ENCODE results near the gene NUP98. TPM values are rescaled to one million over a fixed set of nuclear protein-coding genes. Genes with fewer than 3 reads are reported as not detected.

NUP98 gene
- total and polyA plus RNA-seq, 2 of the 13 experiments (the other 11 are each of a cell fraction or from before 2014, with no cell fraction given) = 76.6 to 85.3 TPM

DNA sequence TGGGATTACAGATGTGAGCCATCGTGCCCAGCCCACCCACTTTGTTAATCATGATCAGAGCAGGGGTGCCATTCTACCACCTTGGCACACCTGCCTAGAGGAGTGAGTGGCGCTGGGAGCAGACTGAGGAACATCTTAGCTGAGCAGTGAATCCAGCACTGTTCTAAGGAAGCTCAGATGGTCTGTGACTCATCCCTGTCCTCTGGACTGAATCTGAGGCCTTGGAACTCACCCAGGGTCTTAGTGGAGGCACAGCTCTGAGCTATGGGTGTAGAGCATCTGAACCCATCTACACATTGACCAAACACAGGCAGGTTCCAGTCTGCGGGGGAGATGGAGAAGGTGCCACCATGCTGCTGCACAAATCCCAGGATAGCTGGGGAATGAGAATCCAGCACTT, 25.9 kb upstream of the NUP98 start (continued):
- TF ChIP-seq, protein P1, sequence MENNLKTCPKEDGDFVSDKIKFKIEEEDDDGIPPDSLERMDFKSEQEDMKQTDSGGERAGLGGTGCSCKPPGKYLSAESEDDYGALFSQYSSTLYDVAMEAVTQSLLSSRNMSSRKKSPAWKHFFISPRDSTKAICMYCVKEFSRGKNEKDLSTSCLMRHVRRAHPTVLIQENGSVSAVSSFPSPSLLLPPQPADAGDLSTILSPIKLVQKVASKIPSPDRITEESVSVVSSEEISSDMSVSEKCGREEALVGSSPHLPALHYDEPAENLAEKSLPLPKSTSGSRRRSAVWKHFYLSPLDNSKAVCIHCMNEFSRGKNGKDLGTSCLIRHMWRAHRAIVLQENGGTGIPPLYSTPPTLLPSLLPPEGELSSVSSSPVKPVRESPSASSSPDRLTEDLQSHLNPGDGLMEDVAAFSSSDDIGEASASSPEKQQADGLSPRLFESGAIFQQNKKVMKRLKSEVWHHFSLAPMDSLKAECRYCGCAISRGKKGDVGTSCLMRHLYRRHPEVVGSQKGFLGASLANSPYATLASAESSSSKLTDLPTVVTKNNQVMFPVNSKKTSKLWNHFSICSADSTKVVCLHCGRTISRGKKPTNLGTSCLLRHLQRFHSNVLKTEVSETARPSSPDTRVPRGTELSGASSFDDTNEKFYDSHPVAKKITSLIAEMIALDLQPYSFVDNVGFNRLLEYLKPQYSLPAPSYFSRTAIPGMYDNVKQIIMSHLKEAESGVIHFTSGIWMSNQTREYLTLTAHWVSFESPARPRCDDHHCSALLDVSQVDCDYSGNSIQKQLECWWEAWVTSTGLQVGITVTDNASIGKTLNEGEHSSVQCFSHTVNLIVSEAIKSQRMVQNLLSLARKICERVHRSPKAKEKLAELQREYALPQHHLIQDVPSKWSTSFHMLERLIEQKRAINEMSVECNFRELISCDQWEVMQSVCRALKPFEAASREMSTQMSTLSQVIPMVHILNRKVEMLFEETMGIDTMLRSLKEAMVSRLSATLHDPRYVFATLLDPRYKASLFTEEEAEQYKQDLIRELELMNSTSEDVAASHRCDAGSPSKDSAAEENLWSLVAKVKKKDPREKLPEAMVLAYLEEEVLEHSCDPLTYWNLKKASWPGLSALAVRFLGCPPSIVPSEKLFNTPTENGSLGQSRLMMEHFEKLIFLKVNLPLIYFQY (CRISPR knock-in tag; IDR thresholded peaks at IDR 0.05; ENCODE audit: borderline replicate concordance) = no peak
- TF ChIP-seq CHD4 (IDR thresholded peaks at IDR 0.05; ENCODE audit: borderline replicate concordance, low read length) = no peak
- TF ChIP-seq, protein P2, sequence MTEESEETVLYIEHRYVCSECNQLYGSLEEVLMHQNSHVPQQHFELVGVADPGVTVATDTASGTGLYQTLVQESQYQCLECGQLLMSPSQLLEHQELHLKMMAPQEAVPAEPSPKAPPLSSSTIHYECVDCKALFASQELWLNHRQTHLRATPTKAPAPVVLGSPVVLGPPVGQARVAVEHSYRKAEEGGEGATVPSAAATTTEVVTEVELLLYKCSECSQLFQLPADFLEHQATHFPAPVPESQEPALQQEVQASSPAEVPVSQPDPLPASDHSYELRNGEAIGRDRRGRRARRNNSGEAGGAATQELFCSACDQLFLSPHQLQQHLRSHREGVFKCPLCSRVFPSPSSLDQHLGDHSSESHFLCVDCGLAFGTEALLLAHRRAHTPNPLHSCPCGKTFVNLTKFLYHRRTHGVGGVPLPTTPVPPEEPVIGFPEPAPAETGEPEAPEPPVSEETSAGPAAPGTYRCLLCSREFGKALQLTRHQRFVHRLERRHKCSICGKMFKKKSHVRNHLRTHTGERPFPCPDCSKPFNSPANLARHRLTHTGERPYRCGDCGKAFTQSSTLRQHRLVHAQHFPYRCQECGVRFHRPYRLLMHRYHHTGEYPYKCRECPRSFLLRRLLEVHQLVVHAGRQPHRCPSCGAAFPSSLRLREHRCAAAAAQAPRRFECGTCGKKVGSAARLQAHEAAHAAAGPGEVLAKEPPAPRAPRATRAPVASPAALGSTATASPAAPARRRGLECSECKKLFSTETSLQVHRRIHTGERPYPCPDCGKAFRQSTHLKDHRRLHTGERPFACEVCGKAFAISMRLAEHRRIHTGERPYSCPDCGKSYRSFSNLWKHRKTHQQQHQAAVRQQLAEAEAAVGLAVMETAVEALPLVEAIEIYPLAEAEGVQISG (CRISPR knock-in tag; IDR thresholded peaks at IDR 0.05) = no peak
- no peak for TF ChIP-seq REL (CRISPR knock-in tag; conservative IDR thresholded peaks at IDR 0.05)
- no peak for TF ChIP-seq SALL2 (CRISPR knock-in tag; IDR thresholded peaks at IDR 0.05)
- TF ChIP-seq ZBTB20 (CRISPR knock-in tag; IDR thresholded peaks at IDR 0.05; ENCODE audit: borderline replicate concordance, low read depth) = no peak
- TF ChIP-seq KDM6A (CRISPR knock-in tag; IDR thresholded peaks at IDR 0.05; ENCODE audit: low read depth) = no peak
- no peak for TF ChIP-seq HNRNPUL1 (IDR thresholded peaks at IDR 0.05; ENCODE audit: low read depth, low read length)
- no peak for TF ChIP-seq ZNF614 (CRISPR knock-in tag; IDR thresholded peaks at IDR 0.05; ENCODE audit: borderline replicate concordance)
- TF ChIP-seq ZNF275 (CRISPR knock-in tag; IDR thresholded peaks at IDR 0.05; ENCODE audit: borderline replicate concordance) = no peak
- TF ChIP-seq PBX2 (CRISPR knock-in tag; IDR thresholded peaks at IDR 0.05) = no peak
- no peak for TF ChIP-seq ZNF572 (CRISPR knock-in tag; IDR thresholded peaks at IDR 0.05)
- TF ChIP-seq ZBTB42 (CRISPR knock-in tag; IDR thresholded peaks at IDR 0.05) = no peak
